Caco-2 (cell line): ENCODE data around the gene MPC1. TPM values are rescaled to one million over a fixed set of nuclear protein-coding genes. Genes with fewer than 3 reads are reported as not detected.
A peak's percentile ranks its signal among the peaks of the same experiment; 100 is the strongest.

Source experiments
- BruUV-seq: library from RNA; stranded (reverse); fragments of 400-500 nt; replicated peaks from 2 replicates; lab custom pipeline; 2021; lab: Mats Ljungman, UMichigan
- CTCF ChIA-PET: fragments of 300-600 bp; sonication (Branson Sonifier 250); formaldehyde crosslinking; loops from one replicate; lab custom pipeline; 2022; ENCODE audit warnings: antibody characterized with exemption; lab: Charles Lee
- POLR2A ChIA-PET: fragments of 300-600 bp; sonication (Branson Sonifier 250); formaldehyde crosslinking; loops from one replicate; lab custom pipeline; 2022; ENCODE audit warnings: antibody characterized with exemption; lab: Charles Lee
- DNase-seq, 2 experiments: peaks; one replicate each; pipeline versions ENCODE4 v3.0.0 to v3.0.0-alpha.2; 2020 to 2022
- H3K27me3 ChIP-seq: replicated peaks from 2 replicates; pipeline ENCODE4 v1.6.0; 2011; ENCODE audit warnings: low read length; ENCODE audit not compliant: control insufficient read depth, insufficient read depth
- H3K36me3 ChIP-seq: 2 replicates; pipeline ENCODE4 v1.5.1; 2011; ENCODE audit warnings: low read length; ENCODE audit not compliant: control insufficient read depth, insufficient read depth
- H3K4me1 ChIP-seq: fragments of 250-450 bp; sonication (Bioruptor Pico); 2 replicates; pipeline ENCODE4 v1.5.1; 2020; ENCODE audit warnings: mild to moderate bottlenecking
- H3K4me3 ChIP-seq: 2 replicates; pipeline ENCODE4 v1.5.1; 2011; ENCODE audit warnings: low read depth, mild to moderate bottlenecking, control low read depth, low read length
- H3K9me3 ChIP-seq: fragments of 250-450 bp; sonication (Bioruptor Pico); 2 replicates; pipeline ENCODE4 v1.5.1; 2020; ENCODE audit warnings: mild to moderate bottlenecking, moderate library complexity
- H3K27ac Mint-ChIP-seq: one replicate; pipeline ENCODE4 v1.8.0; 2022; ENCODE audit warnings: mixed read lengths; ENCODE audit not compliant: unreplicated experiment
- H3K27me3 Mint-ChIP-seq: one replicate; pipeline ENCODE4 v1.8.0; 2022; ENCODE audit warnings: mixed read lengths; ENCODE audit not compliant: insufficient read depth, unreplicated experiment
- H3K36me3 Mint-ChIP-seq: one replicate; pipeline ENCODE4 v1.8.0; 2022; ENCODE audit warnings: mild to moderate bottlenecking, mixed read lengths; ENCODE audit not compliant: insufficient read depth, unreplicated experiment
- H3K4me1 Mint-ChIP-seq: one replicate; pipeline ENCODE4 v1.8.0; 2022; ENCODE audit warnings: low read depth, mixed read lengths; ENCODE audit not compliant: unreplicated experiment
- H3K4me3 Mint-ChIP-seq: one replicate; pipeline ENCODE4 v1.8.0; 2022; ENCODE audit warnings: mild to moderate bottlenecking, moderate library complexity, mixed read lengths; ENCODE audit not compliant: unreplicated experiment
- H3K9me3 Mint-ChIP-seq: one replicate; pipeline ENCODE4 v1.8.0; 2022; ENCODE audit warnings: mixed read lengths; ENCODE audit not compliant: unreplicated experiment
- CTCF ChIP-seq, 2 experiments: fragments of 200-600 bp in 1 of 2; IDR thresholded peaks; 1 replicate in 1 of 2; 2 replicates in 1 of 2; pipeline versions ENCODE4 v1.5.1 to v1.8.0; 2011 to 2022; ENCODE audit warnings: antibody characterized with exemption in 1 of 2, control low read depth in 1 of 2, inconsistent platforms in 1 of 2, low read depth in 1 of 2, low read length in 1 of 2, mild to moderate bottlenecking in 1 of 2, moderate library complexity in 1 of 2; ENCODE audit not compliant: insufficient read depth in 1 of 2, severe bottlenecking in 1 of 2, unreplicated experiment in 1 of 2
- intact Hi-C: fragments of 100-400 bp; cut with micrococcal nuclease; formaldehyde crosslinking; loops from one replicate; pipeline ENCODE4 v1.10.0; 2022; ENCODE audit not compliant: unreplicated experiment
- total RNA-seq: library from RNA; stranded (reverse); gene quantifications from 2 replicates; pipeline ENCODE4 v1.2.3, GENCODE V29; 2022

MPC1 gene
- total RNA-seq, 1 experiment from 2014 or later, result 19.7 TPM

DNA sequence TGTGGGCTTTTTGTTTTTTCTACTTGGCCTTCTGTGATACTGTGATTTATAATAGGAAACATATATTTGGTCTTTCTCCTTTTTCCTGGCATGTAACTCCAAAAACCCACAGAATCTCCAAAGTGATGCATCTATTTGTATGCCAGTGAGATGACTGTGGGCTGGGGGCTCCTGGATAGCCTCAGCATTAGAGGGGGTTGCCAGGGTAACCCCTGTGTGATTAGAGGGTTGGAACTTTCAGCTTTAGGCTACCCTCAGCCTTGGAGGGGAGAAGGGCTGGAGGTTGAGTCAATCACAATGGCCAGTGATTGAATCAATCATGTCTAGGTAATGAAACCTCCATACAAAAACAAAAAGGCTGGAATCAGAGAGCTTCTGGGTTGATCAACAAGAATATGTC lies 29.8 kb downstream of the MPC1 start:
- intact Hi-C loops, result no loop called here
- DNase-seq, result no peak
- Histone ChIP-seq H3K4me1 (peaks cover 5% of the 10 kb centered on the region), H3K9me3 (peaks cover 3% of the 10 kb centered on the region; the same call in 1 of the 2 replicates), H3K4me3 (no peak overlapping the region), H3K36me3 (no peaks in the 10 kb centered on the region), H3K27me3 (no peaks in the 10 kb centered on the region)
- no peak overlapping the region for H3K4me3 Mint-ChIP-seq
- ChIA-PET CTCF (no interaction called here), POLR2A (no interaction called here)
- H3K27ac Mint-ChIP-seq, result no peak overlapping the region
- H3K4me1 Mint-ChIP-seq, result no peaks in the 10 kb centered on the region
- no peak for TF ChIP-seq CTCF (IDR thresholded peaks at IDR 0.05; ENCODE audit: insufficient read depth in 1 of 2, low read depth in 1 of 2, low read length in 1 of 2, severe bottlenecking in 1 of 2, unreplicated experiment in 1 of 2)
- no peaks in the 10 kb centered on the region for H3K36me3 Mint-ChIP-seq
- no peaks in the 10 kb centered on the region for H3K27me3 Mint-ChIP-seq
- H3K9me3 Mint-ChIP-seq, result peaks cover 19% of the 10 kb centered on the region
- BruUV-seq, result no TSS peak

DNA sequence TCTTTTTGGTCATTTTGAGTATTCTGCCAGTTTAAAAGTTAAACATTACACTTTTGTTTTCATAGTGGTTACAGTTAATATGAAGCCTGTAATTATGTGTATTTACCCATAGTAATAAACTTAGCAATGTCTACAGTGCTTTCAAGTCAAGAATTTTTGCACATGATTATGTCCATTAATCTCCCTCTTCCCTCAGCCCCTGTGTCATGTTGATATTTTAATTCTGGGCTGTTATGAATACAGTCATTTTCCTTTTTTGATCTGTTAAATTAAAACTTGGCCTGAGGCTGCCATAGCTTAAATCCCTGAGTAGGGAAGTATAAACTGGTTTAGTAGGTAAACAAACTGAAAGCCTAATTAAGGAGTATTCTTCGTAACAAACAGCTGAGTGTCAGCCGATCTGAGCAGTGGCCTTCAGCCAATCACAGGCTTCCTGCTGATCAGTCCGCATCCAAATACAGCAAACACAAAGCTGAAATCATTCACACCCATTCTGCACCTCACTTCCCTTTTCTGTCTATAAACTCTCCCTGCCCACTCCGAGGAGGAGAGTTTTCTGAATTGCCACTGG lies 30.9 kb downstream of the MPC1 start:
- no peak overlapping the region for H3K27ac Mint-ChIP-seq
- DNase-seq, result peak; percentile 34 to 63
- TF ChIP-seq CTCF (IDR thresholded peaks at IDR 0.05; ENCODE audit: insufficient read depth in 1 of 2, low read depth in 1 of 2, low read length in 1 of 2, severe bottlenecking in 1 of 2, unreplicated experiment in 1 of 2), result no peak
- H3K27me3 Mint-ChIP-seq, result no peaks in the 10 kb centered on the region
- Histone ChIP-seq H3K36me3 (no peaks in the 10 kb centered on the region), H3K4me3 (peak overlapping the region; percentile 22; the same call in 1 of the 2 replicates), H3K9me3 (peaks cover 3% of the 10 kb centered on the region; the same call in 1 of the 2 replicates), H3K4me1 (peaks cover 5% of the 10 kb centered on the region), H3K27me3 (no peaks in the 10 kb centered on the region)
- intact Hi-C loops, result loop anchor here (1.0 kb wide), 2 partner anchors 8 to 32 kb away; no protein-coding TSS in a partner anchor
- peak overlapping the region; percentile 59 for H3K4me3 Mint-ChIP-seq
- CTCF ChIA-PET, result interaction anchor here (1.1 kb wide), 1 partner anchor 30 kb away, joined by 3 read pairs; no protein-coding TSS in a partner anchor
- POLR2A ChIA-PET, result no interaction called here
- no TSS peak for BruUV-seq
- H3K4me1 Mint-ChIP-seq, result peaks cover 5% of the 10 kb centered on the region
- H3K36me3 Mint-ChIP-seq, result no peaks in the 10 kb centered on the region
- peaks cover 27% of the 10 kb centered on the region for H3K9me3 Mint-ChIP-seq

GRCh38 chr6:166348305-166348949 lies 34.3 kb downstream of the MPC1 start:
- BruUV-seq, result no TSS peak
- CTCF ChIA-PET, result no interaction called here
- Mint-ChIP-seq H3K27me3 (no peaks in the 10 kb centered on the region), H3K9me3 (peaks cover 27% of the 10 kb centered on the region), H3K36me3 (no peaks in the 10 kb centered on the region), H3K4me1 (peaks cover 6% of the 10 kb centered on the region), H3K27ac (no peak overlapping the region), H3K4me3 (no peak overlapping the region)
- Histone ChIP-seq H3K36me3 (no peaks in the 10 kb centered on the region), H3K27me3 (no peaks in the 10 kb centered on the region), H3K4me3 (no peak overlapping the region), H3K4me1 (peaks cover 17% of the 10 kb centered on the region), H3K9me3 (peaks cover 3% of the 10 kb centered on the region; the same call in 1 of the 2 replicates)
- POLR2A ChIA-PET, result no interaction called here
- DNase-seq, result no peak
- TF ChIP-seq CTCF (IDR thresholded peaks at IDR 0.05; ENCODE audit: insufficient read depth in 1 of 2, low read depth in 1 of 2, low read length in 1 of 2, severe bottlenecking in 1 of 2, unreplicated experiment in 1 of 2), result no peak
- intact Hi-C loops, result no loop called here
